K562 (cell line): ENCODE results near the gene SOS1. TPM values are rescaled to one million over a fixed set of nuclear protein-coding genes. Genes with fewer than 3 reads are reported as not detected.

Experiments used
- ATF7 ChIP-seq: fragments of 450-650 bp; IDR thresholded peaks from 2 replicates; pipeline ENCODE4 v1.7.1; 2014; ENCODE audit warnings: mild to moderate bottlenecking, moderate library complexity
- CCNT2 ChIP-seq: IDR thresholded peaks from 2 replicates; pipeline ENCODE4 v1.6.1; 2011; ENCODE audit warnings: borderline replicate concordance, low read depth, mild to moderate bottlenecking, moderate library complexity, mixed read lengths, low read length; ENCODE audit not compliant: insufficient read length; ENCODE audit errors: extremely low read depth
- FOXJ3 ChIP-seq: sonication (generic); formaldehyde crosslinking; IDR thresholded peaks from 2 replicates; pipeline ENCODE4 v1.4.0; 2020; ENCODE audit warnings: mild to moderate bottlenecking, missing genetic modification reagents
- GABPB1 ChIP-seq: sonication (generic); formaldehyde crosslinking; IDR thresholded peaks from 2 replicates; pipeline ENCODE4 v1.8.0; 2022; ENCODE audit warnings: mild to moderate bottlenecking, missing genetic modification reagents
- MTF1 ChIP-seq: fragments of 250-450 bp; sonication (Bioruptor Pico); IDR thresholded peaks from 2 replicates; pipeline ENCODE4 v1.9.0; 2021; ENCODE audit warnings: moderate library complexity, mild to moderate bottlenecking, inconsistent platforms, borderline replicate concordance
- NR2C2 ChIP-seq, 2 experiments: fragments of 200-800 bp in 1 of 2; sonication (Bioruptor generic) in 1 of 2; sonication (generic) in 1 of 2; formaldehyde crosslinking in 1 of 2; IDR thresholded peaks; 2 replicates each; pipeline versions ENCODE4 v1.6.1 to v1.8.0; 2016 to 2022; ENCODE audit warnings: mild to moderate bottlenecking in 1 of 2, missing compliant biosample characterization in 1 of 2, missing genetic modification characterization in 1 of 2, missing genetic modification reagents in 1 of 2
- POLR3G ChIP-seq: IDR thresholded peaks from 2 replicates; pipeline ENCODE4 v1.6.1; 2011; ENCODE audit not compliant: insufficient read length, insufficient replicate concordance; ENCODE audit errors: extremely low read depth
- RHOXF2B ChIP-seq: fragments of 250-450 bp; sonication (Bioruptor Pico); conservative IDR thresholded peaks from 2 replicates; pipeline ENCODE4 v1.5.1; 2021
- SMARCA4 ChIP-seq: fragments of 450-650 bp; IDR thresholded peaks from 2 replicates; pipeline ENCODE4 v1.6.1; 2016
- SMARCA5 ChIP-seq: fragments of 450-650 bp; IDR thresholded peaks from 2 replicates; pipeline ENCODE4 v1.6.1; 2016
- SMARCE1 ChIP-seq: fragments of 450-650 bp; IDR thresholded peaks from 2 replicates; pipeline ENCODE4 v1.7.1; 2016; ENCODE audit warnings: mild to moderate bottlenecking
- SRF ChIP-seq, 2 experiments: fragments of 250-450, 450-650 bp in 1 of 2; sonication (Bioruptor Pico) in 1 of 2; sonication (generic) in 1 of 2; formaldehyde crosslinking; IDR thresholded peaks; 2 replicates each; pipeline versions ENCODE4 v1.5.0 to v1.5.1; 2020 to 2022; ENCODE audit warnings: mild to moderate bottlenecking in 1 of 2, missing genetic modification reagents in 1 of 2
- ZBTB1 ChIP-seq: sonication (generic); formaldehyde crosslinking; IDR thresholded peaks from 2 replicates; pipeline ENCODE4 v1.8.1; 2023; ENCODE audit warnings: missing genetic modification reagents, low read depth, mild to moderate bottlenecking, borderline replicate concordance
- ZNF140 ChIP-seq: fragments of 250-450 bp; sonication (Bioruptor Pico); IDR thresholded peaks from 2 replicates; pipeline ENCODE4 v1.8.0; 2021; ENCODE audit warnings: moderate library complexity, mild to moderate bottlenecking, inconsistent platforms
- ZNF274 ChIP-seq: IDR thresholded peaks from 2 replicates; pipeline ENCODE4 v1.6.1; 2011; ENCODE audit warnings: low read depth, mild to moderate bottlenecking, low read length, moderate library complexity, borderline replicate concordance
- ZNF282 ChIP-seq: sonication (generic); formaldehyde crosslinking; IDR thresholded peaks from 2 replicates; pipeline ENCODE4 v1.8.1; 2023; ENCODE audit warnings: missing genetic modification reagents
- ZNF507 ChIP-seq: conservative IDR thresholded peaks from 2 replicates; pipeline ENCODE4 v1.6.1; 2017; ENCODE audit warnings: missing genetic modification characterization, missing compliant biosample characterization
- ZNF586 ChIP-seq: fragments of 450-650 bp; formaldehyde crosslinking; conservative IDR thresholded peaks from 2 replicates; pipeline ENCODE4 v1.4.0; 2020; ENCODE audit warnings: mild to moderate bottlenecking, moderate library complexity
- polyA plus RNA-seq, 8 experiments: library from polyadenylated mRNA; depleted of rRNA in 4 of 8; stranded (reverse) in 5 of 8; unstranded in 3 of 8; fragments of >200 nt; fragmentation: Nextera tagmentation in 2 of 8; fragmentation: Illumina TruSeq in 1 of 8; extraction: Ambion mirVana in 2 of 8; extraction: Trizol in 1 of 8; gene quantifications; 2 replicates each; pipeline versions ENCODE4 v1.2.1 to v1.2.3, GENCODE V29; 2011 to 2014; ENCODE audit warnings: inconsistent platforms in 1 of 8, missing spikeins in 1 of 8
- total RNA-seq, 7 experiments: library from RNA; depleted of rRNA in 6 of 7; stranded (reverse); fragments of >200 nt in 6 of 7; fragmentation: Illumina TruSeq in 2 of 7; extraction: Trizol in 2 of 7; gene quantifications; 2 replicates each; pipeline versions ENCODE4 v1.2.1 to v1.2.3, GENCODE V29; 2011 to 2021; ENCODE audit warnings: low replicate concordance in 1 of 7
- TF ChIP-seq, protein P1 (sequence below): sonication (generic); formaldehyde crosslinking; IDR thresholded peaks from 2 replicates; pipeline ENCODE4 v1.9.0; 2022; ENCODE audit warnings: mild to moderate bottlenecking, missing genetic modification reagents
- TF ChIP-seq, protein P2 (sequence below): fragments of 450-650 bp; IDR thresholded peaks from 2 replicates; pipeline ENCODE4 v1.6.1; 2016; ENCODE audit warnings: mild to moderate bottlenecking
- TF ChIP-seq, protein P3 (sequence below): sonication (generic); formaldehyde crosslinking; IDR thresholded peaks from 2 replicates; pipeline ENCODE4 v1.8.1; 2023; ENCODE audit warnings: mild to moderate bottlenecking, missing genetic modification reagents
- TF ChIP-seq, protein P4 (sequence below): IDR thresholded peaks from 2 replicates; pipeline ENCODE4 v1.6.1; 2016; ENCODE audit warnings: missing genetic modification characterization, missing compliant biosample characterization

The SOS1 gene
- total and polyA plus RNA-seq, 9 of the 15 experiments (the other 6 are each of a cell fraction or from before 2014, with no cell fraction given), result 2.5 to 27.1 (median 16.3) TPM

DNA sequence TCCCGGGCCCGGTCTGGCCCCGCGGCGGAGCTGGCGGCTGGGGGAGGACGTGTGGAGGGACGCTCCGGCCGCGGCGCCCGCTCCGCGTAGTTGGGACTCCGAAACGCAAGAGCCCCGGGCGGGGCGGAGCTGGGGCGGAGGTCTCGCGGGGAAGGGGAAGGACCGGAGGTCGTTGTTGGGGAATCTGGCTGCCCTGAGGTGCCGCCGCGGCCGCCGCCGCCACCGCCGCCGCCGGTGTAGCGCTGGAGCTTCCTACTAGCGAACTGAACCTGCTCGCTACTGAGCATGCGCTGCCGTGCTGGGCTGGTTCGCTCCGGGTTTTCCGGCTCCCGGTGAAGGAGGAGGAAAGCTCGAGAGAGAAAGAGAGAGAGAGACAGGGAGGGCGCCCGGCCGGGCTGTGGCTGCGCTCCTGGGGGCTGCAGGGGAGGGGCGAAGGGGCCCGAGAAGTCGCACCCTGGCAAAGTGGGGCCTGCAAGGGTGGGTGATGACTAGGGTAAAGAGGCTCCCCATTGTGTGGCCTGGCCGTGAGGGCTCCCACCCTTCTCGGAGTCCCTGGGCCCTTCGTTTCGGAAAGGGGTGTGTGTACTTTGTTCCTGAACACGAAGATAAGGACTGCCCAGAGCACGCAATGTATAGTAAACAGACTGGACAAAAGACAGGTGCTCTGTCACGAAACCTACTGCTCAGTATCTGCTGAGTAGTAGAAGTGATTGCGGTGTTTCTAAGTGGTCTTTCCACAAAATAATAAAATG lies at the start of gene SOS1 (continued):
- TF ChIP-seq ATF7 (peak; percentile 72), CCNT2 (peak; percentile 20), FOXJ3 (CRISPR knock-in tag) (no peak), ZNF140 (no peak), SRF (CRISPR knock-in tag; IDR thresholded peaks at IDR 0.05) (peak in 1 of 2 experiments; percentile 43; a peak in 2 of 4 replicates), NR2C2 (CRISPR knock-in tag; IDR thresholded peaks at IDR 0.05) (no peak), NR2C2 (tag; IDR thresholded peaks at IDR 0.05) (peak; percentile 39; the same call in 1 of the 2 replicates), ZNF282 (CRISPR knock-in tag) (no peak), ZNF507 (tag) (no peak), MTF1 (no peak), SMARCA5 (no peak), SMARCA4 (peak; percentile 65; the same call in 1 of the 2 replicates), POLR3G (no peak), ZNF274 (no peak), RHOXF2B (CRISPR knock-in tag) (no peak), GABPB1 (CRISPR knock-in tag) (peak; percentile 80), ZNF586 (CRISPR knock-in tag) (no peak), SMARCE1 (peak; percentile 56), ZBTB1 (CRISPR knock-in tag) (peak; percentile 76; the same call in 1 of the 2 replicates)
- TF ChIP-seq, protein P1, sequence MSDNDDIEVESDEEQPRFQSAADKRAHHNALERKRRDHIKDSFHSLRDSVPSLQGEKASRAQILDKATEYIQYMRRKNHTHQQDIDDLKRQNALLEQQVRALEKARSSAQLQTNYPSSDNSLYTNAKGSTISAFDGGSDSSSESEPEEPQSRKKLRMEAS (CRISPR knock-in tag), result peak; percentile 38; the same call in 1 of the 2 replicates
- TF ChIP-seq, protein P2, sequence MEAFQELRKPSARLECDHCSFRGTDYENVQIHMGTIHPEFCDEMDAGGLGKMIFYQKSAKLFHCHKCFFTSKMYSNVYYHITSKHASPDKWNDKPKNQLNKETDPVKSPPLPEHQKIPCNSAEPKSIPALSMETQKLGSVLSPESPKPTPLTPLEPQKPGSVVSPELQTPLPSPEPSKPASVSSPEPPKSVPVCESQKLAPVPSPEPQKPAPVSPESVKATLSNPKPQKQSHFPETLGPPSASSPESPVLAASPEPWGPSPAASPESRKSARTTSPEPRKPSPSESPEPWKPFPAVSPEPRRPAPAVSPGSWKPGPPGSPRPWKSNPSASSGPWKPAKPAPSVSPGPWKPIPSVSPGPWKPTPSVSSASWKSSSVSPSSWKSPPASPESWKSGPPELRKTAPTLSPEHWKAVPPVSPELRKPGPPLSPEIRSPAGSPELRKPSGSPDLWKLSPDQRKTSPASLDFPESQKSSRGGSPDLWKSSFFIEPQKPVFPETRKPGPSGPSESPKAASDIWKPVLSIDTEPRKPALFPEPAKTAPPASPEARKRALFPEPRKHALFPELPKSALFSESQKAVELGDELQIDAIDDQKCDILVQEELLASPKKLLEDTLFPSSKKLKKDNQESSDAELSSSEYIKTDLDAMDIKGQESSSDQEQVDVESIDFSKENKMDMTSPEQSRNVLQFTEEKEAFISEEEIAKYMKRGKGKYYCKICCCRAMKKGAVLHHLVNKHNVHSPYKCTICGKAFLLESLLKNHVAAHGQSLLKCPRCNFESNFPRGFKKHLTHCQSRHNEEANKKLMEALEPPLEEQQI, result no peak; the same call in 1 of the 2 replicates
- TF ChIP-seq, protein P3, sequence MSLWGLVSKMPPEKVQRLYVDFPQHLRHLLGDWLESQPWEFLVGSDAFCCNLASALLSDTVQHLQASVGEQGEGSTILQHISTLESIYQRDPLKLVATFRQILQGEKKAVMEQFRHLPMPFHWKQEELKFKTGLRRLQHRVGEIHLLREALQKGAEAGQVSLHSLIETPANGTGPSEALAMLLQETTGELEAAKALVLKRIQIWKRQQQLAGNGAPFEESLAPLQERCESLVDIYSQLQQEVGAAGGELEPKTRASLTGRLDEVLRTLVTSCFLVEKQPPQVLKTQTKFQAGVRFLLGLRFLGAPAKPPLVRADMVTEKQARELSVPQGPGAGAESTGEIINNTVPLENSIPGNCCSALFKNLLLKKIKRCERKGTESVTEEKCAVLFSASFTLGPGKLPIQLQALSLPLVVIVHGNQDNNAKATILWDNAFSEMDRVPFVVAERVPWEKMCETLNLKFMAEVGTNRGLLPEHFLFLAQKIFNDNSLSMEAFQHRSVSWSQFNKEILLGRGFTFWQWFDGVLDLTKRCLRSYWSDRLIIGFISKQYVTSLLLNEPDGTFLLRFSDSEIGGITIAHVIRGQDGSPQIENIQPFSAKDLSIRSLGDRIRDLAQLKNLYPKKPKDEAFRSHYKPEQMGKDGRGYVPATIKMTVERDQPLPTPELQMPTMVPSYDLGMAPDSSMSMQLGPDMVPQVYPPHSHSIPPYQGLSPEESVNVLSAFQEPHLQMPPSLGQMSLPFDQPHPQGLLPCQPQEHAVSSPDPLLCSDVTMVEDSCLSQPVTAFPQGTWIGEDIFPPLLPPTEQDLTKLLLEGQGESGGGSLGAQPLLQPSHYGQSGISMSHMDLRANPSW, result no peak
- TF ChIP-seq, protein P4, sequence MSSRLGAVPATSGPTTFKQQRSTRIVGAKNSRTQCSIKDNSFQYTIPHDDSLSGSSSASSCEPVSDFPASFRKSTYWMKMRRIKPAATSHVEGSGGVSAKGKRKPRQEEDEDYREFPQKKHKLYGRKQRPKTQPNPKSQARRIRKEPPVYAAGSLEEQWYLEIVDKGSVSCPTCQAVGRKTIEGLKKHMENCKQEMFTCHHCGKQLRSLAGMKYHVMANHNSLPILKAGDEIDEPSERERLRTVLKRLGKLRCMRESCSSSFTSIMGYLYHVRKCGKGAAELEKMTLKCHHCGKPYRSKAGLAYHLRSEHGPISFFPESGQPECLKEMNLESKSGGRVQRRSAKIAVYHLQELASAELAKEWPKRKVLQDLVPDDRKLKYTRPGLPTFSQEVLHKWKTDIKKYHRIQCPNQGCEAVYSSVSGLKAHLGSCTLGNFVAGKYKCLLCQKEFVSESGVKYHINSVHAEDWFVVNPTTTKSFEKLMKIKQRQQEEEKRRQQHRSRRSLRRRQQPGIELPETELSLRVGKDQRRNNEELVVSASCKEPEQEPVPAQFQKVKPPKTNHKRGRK, result no peak
